GM21786 (cell line): ENCODE measurements around the gene PABPN1L.

Source experiments
- ATAC-seq: cut with Tn5 transposase; IDR thresholded peaks from one replicate; pipeline ENCODE4 v1.9.1; 2021; ENCODE audit not compliant: unreplicated experiment

PABPN1L gene

GRCh38 chr16:88870608-88871348 lies 4.3 kb upstream of the PABPN1L start:
- no peak for ATAC-seq

DNA sequence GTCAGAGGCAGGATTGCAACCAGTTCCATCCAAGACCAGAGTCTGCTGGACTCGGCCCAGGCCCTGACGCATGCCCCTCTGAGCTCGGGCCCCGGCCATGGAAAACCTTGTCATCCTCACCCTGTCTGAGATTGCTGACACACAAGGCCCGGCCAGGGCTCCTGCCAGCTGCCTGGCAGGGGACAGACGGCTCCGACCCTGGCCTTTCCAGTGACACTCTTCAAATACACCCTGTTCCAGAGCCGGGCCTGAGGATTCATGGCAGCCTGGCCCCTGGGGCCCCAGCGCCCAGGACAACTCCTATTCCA lies 3.2 kb upstream of the PABPN1L start:
- no peak for ATAC-seq

DNA sequence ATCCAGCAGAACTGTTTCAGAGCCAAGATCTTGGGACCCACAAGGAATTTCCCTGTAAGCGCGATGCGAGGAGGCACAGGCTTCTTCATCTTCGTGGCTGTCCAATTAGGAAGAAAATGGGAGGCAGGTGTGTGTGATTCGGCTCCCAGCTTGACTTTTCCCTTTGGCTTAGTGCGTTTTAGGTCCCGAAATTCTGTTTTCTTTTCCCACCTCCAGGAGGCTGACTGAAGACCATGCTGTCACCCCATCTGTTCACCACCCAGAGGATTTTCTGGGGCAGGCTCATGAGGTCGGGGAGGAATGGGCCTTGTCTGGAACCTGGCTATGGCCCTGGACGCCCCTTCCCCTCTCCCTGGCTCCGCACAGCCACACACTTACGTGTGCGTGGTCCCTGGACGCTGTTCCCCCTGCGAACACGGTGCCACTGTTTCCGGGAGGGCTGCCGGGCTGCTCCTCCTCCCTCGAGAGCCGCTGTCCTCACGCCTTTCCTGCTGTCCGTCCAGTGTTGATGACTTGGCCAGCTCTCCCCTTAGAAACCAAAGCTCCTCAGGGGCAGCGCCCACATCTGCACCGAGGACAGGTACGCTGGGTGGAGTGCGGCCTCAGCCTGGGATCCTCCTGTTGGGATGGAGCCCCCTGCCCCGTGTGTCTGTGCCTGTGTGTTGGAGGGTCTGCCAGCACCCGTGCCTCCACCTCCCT lies 2.7 kb upstream of the PABPN1L start:
- no peak for ATAC-seq

DNA sequence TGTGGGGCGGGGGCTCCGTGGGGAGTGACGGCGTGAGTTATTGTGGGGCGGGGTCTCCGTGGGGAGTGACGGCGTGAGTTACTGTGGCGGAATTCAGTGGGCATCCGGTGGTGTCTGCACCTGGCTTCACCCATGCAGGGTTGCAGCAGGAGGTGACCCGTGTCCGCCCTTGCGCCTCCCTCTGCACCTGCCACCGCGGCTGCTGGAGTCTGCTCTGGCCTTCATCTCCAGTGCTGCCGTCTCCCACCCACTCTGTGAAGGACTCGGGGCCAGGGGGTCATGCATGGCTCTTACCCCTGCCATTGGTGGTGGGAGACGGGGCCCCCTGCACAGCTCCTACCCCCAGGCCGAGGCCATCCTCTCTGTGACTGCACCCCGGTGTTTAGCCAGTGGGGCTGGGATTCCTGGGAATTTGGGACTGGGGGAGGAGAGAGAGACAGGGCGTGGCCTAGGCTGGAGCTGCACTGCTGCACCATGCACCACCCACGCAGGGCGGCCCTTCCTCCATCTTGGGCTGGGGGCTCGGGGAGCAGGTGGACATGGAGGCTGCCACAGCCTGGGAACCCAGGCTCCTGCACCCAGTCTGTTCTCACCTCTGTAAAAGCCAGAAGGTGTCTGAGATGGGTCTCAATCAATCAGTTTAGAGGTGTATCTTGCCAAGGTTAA lies 1.3 kb upstream of the PABPN1L start:
- no peak for ATAC-seq

DNA sequence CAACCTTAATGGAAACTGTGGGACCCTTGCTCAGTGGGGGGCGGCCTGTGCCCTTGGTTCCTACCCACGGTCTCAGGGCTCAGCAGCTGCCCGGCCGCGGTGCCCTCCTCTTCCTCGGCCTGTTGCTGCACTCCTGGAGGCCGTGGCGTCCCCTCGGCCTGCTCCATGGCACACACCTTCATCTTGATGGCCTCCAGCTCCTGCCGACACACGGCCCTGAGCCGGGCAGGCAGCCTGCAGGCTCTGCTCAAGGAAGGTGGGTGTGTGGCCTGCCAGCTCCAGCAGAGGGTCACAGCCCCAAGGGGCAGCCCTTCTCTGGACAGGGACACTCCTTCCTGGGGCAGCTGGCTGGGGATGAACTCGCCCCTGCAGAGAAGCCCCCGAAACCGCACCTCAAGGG lies 718 bp downstream of the PABPN1L start:
- no peak for ATAC-seq

- no peak for ATAC-seq
These were observed 1.1 kb downstream of the PABPN1L start for GRCh38 chr16:88865310-88865709.

- ATAC-seq: no peak
These were observed 1.9 kb downstream of the PABPN1L start for GRCh38 chr16:88864521-88864920.

- no peak for ATAC-seq
These were observed 2.4 kb downstream of the PABPN1L start for GRCh38 chr16:88864099-88864498.

DNA sequence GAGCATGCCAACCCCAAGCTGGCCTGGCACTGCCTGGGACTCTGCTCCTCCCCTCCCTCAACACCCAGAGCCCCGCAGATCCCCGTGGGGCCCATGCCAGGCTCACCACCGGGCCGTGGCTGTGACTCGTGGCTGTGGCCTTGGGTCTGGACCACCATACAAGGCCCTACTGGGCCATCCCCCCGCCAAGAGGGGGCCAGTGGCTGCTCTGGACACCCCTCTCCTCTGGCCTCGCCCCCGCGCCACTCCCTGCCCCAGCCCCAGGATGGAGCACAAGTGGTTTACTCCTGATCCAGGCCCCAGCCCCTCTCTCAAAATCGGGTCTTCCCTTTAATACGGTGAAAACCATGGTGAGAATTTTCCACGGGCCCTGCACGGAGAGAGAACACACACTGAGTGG lies 3.0 kb downstream of the PABPN1L start:
- no peak for ATAC-seq

DNA sequence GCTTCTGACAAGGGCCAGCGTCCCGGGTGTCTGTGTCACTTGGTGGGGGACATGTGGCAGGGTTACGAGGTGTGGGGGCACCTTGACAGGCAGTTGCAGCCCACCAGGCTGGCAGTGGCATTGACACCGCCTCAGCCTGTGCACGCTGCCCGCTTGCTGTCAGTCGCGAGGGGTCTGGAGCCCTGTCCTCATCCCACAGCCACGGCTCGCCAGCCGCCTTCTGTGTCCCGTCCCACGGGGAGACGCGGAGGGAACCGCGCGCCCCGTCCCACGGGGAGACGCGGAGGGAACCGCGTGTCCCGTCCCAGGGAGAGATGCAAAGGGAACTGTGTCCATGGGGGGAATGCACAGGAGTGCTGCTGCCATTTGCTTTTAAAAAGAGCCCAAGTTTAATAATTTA lies 3.5 kb downstream of the PABPN1L start:
- no peak for ATAC-seq

DNA sequence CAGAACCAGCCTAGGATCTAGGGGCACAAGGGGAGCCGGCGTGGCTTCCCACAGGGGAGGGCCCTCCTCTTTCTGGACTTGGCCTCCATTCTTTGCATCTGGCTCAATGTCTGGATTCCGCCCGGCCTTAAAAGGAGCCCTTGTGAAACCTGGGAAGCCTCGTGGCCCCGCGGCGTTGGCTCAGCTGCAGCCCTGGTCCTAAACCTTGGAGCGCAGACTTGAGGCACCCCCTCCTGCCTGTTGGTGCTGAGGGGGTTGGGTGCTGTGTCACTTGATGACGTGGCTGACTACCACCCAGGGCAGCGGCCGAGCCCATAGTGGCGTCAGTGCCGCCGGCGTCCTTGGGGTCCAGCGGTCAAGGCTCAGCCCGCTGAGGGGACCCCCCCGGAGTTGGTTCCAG lies 5.1 kb downstream of the PABPN1L start:
- ATAC-seq: no peak

GRCh38 chr16:88859381-88860091 lies 6.9 kb downstream of the PABPN1L start:
- no peak for ATAC-seq

DNA sequence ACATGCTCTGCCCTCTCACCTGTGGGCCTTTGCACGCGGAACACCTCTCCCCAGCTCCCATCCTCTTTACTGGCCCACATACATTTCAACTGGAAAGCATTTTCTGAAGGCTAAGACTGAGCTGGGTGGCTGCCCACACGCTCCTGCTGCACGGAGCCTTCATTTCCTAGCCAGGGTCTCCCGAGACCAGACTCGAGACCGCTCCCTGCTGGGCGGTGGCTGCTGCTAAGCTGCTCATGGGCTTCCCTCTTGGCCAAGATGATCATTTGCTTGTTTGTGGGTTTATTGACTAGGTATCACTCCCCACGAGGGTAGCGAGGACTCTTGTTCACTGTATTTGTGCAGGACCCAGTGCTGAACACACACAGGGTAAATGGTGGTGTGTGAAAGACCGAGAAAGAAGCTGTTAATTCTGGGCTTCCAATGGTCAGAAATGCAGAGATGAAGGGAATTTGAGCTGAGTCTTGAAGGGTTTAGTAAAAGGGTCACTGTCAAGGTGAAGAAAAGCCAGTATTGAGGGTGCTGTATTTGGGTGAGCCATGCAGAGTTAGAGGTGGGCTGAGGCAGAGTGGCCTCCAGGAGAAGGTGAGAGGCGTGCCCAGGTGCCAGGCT lies 8.6 kb downstream of the PABPN1L start:
- ATAC-seq: no peak

GRCh38 chr16:88856828-88857727 lies 9.4 kb downstream of the PABPN1L start, which contains the start of the genes GALNS and TRAPPC2L:
Gene GALNS, minus strand, starts transcription at chr16:88856947. Its CDS starts 70 bp downstream, at chr16:88856877.
Gene TRAPPC2L, plus strand, starts transcription at chr16:88857127. Its CDS starts 24 bp downstream, at chr16:88857151.
- ATAC-seq: peak; percentile 80

GRCh38 chr16:88856122-88856827 lies 10.2 kb downstream of the PABPN1L start:
- ATAC-seq: peak; percentile 10

- ATAC-seq: no peak
These were observed 10.7 kb downstream of the PABPN1L start for GRCh38 chr16:88855736-88856121.

GRCh38 chr16:88855176-88855575 lies 11.3 kb downstream of the PABPN1L start:
- ATAC-seq: no peak

- no peak for ATAC-seq
These were observed 12.0 kb downstream of the PABPN1L start for GRCh38 chr16:88854306-88855111.
